CD1c-positive myeloid dendritic cell (primary cell): ENCODE measurements around the gene PARVB.
"Not testable (repeated sequence)": the region's sequence is repeated elsewhere in the genome, so short reads cannot be mapped to it uniquely, and the experiment has no call there.

Experiments used
- DNase-seq: peaks from one replicate; pipeline ENCODE4 v3.0.0-alpha.2; 2016; ENCODE audit errors: extremely low spot score

PARVB gene

DNA sequence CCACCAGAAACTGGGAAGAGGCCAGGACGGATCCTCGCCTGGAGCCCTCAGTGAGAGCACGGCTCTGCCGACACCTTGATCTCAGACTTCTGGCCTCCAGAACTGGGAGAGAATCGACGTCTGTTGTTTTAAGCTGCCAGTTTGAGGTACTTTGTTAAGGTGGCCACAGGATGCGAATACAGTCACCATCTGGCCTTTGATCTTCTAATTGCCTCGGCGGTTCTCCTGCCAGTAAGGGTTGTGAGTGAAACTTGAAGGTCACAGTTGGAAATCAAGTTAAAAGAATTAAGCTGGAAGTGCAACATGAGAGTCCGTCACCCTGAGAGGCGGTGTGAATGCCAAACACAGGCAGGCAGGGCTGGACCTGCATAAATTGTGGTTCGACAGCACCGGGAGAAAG, 27.9 kb downstream of the PARVB start:
- DNase-seq, result no peak

DNA sequence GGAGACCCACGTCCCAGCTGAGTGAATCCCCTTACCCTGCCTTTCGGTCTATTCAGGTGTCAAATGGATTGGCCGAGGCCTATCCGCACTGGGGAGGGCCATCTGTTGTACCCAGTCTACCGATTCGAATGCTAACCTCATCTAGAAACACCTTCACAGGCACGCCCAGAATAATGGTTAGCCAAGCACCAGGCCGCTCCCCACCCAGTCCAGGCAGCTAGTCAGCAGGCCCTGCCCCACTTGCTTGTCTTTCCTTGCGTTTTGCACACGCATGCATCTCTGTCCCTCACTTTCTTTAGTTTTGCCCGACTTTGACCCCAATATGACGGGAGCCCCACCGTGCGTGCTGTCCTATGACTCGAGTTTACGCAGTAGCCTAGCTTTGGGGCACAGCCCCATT, 31.7 kb downstream of the PARVB start:
- DNase-seq, result no peak

DNA sequence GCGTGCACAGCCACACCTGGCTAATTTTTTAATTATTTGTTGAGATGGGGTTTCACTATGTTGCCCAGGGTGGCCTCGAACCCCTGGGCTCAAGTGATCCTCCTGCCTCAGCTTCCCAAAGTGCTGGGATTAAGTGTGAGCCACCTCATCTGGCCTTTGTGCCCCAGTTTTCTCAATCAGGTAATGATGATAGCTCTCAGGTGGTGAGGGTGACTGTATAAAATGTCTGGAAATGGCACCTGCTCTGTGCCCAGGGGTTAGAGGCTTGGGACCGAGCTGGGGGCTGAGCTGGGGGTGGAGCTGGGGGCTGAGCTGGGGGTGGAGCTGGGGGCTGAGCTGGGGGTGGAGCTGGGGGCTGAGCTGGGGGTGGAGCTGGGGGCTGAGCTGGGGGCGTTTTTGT, 32.5 kb downstream of the PARVB start:
- DNase-seq, result not testable (repeated sequence)

DNA sequence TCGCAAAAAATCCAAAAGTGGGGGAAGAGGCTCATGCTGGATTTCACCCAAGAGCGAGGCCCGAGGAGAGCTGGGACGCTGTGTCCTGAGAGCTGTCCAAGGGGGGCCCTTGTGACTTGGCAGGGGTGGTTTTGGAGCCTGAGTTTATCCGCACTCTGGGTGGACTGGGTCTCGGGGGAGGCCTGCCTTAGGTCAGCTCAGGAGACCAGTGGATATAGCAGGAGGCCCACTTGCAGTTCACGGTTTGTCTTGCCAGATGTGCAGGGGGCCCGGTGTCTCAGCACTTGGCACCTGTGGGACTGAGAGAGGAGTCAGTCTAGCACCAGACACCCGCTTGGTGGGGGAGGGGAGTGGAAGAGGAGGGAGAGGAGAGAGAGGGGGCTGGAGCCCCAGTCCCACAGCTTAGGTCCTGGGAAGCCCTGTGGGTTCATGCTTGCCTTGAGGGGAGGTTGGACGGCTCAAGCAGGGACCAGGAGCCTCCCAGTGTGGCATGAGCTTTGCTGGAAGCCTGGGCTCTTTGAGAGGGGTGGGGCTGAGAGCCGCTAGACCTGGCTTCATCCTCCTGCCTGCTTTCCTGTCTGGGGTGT, 33.4 kb downstream of the PARVB start:
- DNase-seq, result no peak

DNA sequence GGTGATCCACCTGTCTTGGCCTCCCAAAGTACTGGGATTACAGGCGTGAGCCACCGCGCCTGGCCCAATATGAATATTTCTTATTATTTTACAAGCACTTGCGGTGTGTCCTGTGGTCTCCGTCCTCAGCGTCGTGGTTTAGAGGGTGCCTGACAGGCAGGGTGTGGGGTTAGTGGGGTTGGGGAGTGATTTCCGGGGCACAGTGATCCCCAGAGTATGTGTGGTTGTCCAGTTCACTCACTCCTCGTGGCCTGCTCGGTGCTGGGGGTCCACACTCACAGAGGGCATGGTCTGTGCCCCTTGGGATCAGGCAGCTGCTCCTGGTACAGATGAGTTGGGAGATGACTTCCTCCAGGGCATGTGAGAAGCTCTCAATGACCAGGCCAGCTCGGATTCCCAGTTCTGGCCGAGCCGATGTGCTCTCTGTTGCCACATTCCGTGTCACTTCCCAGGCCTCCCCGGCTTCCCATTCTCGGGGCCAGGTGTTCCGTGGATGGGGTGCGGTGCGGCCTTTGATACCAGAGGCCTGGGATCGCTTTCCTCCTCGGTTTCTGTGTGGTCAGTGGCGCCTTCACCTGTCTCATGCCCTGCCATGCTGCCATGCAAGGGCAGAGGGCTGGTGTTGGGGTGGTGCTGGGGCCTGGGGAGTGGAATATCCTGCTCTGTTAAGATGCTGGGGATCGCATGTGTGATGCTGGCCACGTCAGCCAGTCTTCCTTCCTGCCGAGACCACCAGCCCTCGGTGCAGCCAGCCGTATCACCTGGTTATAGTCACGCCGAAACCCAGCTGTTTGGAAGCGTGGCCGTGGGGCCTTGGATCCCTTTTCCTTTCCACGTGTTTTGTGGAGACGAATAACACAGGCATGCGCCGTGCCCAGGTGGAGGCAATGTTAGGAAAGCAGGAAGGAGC, 39.6 kb downstream of the PARVB start:
- DNase-seq, result no peak

DNA sequence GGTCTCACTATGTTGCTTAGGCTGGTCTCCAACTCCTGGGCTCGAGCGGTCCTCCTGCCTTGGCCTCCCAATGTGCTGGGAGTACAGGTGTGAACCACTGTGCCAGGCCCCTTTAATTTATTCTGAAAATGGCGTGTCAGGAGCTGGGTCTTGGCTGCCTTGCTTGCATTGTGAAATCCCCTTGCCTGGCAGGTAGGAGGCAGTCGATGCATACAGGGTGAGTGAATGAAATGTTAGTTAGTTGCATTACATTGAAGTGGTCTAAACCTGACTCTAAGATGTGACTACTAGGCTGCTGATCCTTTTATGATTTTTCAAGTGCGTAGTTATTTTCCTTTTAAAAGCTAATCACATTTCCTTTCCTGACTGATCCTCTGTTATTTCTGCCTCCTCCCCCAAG, 42.9 kb downstream of the PARVB start:
- DNase-seq, result no peak

DNA sequence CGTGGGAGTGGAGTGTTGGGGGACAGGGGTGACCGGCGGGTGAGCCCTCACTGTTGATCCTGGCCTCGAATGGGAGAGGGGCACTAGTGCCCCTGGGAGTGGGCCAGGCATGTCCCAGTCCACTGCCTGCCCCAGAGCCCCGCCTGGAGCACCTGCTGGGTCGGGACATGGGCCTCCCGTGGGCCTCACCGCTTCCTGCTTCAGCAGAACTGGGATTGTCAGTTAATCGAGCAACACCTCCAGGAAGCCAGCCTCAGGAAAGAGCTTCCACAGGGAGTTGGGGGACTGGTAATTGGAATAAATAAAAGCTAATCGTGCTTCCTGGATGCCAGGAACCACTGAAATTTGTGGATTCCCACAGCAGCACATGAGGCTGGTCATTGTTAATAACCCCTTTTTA, 43.8 kb downstream of the PARVB start:
- DNase-seq, result no peak

DNA sequence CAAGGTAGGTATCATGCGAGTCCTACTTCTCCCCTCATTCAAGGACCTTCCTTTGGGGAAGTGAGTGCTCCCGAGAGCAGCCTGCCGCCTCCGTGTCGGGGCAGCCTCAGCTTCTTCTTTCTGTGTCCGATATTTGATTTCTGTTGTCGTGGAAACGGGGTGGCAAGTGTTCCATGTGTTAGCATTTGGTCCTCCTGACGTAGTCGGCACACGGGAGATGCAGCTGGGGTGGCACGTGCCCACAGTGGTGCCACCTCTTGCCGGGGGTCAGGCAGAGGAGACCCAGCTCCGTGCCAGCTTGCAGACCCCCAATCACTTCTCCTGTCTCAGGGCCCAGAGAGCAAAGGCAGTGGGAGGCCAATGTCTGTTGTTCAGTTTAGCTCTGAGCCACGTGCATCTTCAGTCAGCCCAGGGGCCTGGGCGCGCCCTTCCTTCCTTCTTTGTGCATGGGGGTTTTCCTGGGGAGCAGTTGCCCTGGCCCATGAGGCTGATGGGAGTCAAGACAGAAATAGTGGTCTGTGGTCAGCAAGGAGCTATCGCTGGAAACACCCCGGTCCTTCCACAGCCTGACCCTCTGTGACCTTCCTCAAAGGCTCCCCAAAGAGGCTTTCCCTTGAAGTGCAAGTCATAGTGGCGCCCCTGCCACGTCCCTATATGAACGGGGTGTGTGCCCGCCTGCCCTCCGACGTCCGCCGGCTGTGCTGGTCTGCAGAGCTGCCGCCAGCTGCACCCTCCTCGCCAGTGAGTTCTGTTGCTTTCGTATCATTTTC, 44.5 kb downstream of the PARVB start:
- peak; percentile 95 for DNase-seq

DNA sequence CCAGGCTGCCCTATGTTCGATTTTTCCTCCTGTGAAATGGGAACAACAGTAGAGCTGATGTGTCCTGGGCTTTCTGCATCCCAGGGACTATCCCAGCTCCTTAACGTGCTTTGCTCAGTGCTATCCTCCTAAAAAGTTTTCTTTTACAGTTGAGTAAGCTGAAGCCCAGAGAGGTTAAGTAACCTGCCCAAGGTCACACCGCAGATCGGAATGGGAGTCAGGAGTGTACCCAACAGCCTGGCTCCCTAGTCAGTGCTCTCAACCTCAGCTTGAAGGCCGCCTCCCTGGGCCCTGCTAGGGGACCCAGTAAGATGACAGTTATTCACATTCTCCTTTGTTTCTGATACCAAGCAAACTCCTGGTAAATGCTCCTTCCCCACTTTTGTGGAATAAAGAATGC, 45.9 kb downstream of the PARVB start:
- DNase-seq, result no peak

DNA sequence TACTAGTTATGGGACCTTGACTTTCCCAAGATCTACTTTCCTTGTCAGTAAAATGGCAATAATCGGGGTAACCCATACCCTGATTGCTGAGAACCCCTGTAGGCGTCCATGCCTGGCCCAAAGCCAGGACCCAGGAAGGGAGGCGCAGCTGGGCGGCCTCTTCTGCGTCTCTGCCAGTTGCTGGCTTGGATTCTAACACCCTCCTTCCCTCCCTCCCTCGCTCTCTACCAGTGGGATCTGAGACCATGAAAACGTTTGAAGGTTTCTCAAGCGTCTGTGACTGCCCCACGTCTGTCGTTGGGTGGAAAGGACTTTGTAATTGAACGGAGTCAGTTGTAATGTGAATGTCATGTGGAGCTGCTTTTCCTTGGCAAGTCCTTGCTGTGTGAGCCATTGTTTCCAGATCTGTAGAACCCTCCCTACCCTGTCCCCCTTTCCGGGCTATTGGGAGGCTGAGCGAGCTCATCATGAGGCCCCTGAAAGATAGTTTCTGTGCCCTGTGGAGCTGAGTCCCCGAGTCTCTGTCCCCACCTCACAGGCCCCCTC, 47.8 kb downstream of the PARVB start:
- DNase-seq, result no peak

DNA sequence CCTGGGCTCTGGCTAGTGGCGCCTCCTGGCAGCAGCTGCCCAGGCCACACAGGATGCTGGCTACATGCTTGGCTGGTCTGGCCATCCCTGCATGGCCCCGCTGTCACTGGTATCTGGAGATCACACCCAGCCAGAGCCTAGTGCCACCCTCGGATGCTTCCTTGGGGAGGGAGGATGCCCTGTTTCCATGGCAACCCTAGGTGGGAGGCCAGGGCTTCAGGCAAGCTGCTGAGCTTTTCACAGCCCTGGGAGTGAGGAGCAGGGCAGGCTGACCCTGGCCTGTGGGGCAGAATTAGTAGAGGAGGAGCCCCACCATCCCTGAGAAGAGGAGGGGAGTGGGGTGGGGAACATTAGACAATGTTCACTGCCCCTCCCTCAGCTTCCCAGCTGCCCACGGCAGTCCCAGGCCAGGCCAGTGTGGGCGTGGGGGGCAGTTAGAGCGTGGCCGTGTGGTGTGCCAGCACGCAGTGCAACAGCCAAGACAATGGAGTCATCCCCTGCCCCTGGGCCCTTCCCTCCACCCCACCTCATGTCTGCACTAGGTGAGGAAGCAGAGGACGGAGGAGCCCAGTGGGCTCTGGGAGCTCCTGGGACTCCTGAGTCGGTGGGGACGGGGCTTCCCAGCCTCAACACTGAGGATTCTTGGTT, 50.4 kb downstream of the PARVB start:
- no peak for DNase-seq

DNA sequence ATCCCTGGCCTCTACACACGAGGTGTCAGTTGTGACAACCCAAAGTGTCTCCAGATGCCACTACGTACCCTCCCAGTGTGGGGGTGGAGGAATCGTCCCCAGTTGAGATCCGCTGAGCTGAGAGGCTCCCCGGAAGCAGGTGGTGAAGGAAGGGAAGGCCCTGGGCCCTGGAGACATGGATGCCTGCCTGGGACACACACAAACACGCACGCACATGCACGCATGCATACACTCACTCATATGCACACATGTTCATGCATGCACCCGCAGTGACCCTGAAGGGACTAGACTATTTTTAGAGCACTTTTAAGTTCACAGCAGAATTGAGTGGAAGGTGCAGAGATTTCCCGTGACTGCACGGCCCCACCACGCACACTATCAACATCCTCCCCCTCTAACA, 50.9 kb downstream of the PARVB start:
- DNase-seq, result no peak

DNA sequence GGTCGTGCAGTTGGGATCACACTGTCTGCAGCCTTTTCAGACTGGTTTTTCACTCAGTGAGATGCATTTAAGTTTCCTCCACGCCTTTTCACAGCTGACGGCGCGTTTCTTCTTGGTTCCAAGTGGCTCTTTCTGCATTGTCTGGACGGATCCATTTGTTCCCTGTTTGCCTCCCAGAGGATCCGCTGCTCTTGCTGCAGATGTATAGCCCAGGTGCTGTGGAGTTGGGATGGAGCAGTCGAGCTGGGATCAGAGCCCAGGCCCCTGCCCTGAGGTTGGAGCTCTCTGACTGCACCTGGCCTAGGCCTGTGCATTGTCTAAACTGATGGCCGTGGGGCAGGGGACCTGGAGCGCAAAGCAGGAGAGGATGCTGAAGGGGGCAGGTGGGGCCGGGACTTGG, 51.6 kb downstream of the PARVB start:
- DNase-seq, result no peak

DNA sequence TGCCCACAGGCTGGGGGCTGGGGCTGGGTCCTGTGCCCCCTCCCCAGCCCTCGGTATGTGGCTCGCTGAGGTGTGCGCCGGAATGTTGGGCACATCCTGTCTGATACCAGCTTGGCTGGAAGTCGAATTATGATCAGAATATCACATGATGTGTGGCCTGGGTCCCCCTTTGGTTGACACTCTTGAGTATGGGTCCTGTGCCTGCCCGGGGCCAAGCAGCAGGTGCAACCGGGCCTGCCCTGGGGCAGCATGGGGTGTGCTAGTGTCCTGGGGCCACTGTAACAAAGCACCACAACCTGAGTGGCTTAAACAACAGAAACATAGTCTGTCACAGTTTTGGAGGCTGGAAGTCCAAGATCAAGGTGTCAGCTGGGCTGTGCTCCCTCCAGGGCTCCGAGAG, 52.7 kb downstream of the PARVB start:
- DNase-seq, result no peak

DNA sequence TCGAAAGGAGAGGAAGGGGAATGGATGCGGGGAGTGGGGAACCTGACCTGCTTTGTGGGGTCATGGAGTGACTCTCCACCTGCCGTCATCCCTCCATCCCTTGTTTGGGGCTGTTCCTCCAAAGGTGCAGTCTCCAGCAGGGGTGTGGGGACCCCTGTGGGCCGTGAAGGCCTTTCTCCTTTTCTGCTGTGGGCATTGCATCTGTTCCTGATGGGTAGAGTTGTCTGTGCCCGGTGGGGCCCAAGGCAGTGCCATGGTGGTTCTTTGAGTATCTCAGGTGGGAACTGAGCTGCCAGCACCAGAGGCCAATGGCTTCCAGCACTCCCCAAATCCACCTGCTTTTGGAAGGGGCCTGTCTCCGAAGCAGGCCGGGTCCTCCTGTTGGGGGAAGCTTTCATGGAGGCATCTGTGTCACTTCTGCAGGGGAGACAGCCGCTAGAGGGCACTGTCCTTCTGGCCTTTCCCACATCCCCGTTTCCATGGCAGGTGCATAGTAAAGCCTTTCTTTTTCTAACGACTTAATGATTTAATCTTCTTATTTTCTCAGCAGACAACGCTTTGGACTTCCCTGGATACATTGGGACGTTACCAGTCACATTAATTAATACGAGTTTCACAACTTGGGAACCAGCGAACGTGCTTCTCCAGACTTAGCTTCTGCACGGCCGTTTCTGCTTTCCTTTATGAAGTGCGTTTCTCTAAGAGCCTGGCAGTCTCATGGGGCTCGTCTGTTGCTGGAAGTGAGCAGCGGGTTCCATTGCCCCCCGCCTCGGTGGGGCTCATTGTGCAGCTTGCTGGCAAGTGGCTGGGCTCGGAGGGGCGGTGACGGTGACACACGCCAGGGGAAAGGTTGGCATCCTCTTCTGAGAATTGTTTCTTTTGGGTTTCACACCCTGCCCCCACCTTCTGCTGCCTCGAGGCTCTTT, 57.1 kb downstream of the PARVB start:
- peak; percentile 64 for DNase-seq

DNA sequence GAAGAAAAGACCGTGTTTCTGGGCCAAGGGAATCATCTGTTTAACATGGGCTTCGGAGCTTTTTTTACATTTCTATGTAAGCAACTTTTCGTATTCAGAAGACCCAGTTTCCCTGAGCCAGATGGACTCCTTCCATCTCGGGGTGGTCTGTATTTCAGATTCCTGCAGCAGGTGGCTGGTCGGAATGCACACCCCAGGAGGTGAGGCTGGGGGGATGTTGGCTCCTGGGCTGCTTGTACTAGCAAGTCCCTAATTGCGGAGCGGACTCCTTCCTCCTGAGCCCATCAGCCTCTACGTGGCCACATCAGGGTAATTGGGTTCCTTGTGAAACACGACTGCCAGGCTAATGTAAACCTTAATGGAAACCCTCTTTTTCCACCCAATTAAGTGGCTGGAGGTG, 58.7 kb downstream of the PARVB start:
- DNase-seq, result no peak

DNA sequence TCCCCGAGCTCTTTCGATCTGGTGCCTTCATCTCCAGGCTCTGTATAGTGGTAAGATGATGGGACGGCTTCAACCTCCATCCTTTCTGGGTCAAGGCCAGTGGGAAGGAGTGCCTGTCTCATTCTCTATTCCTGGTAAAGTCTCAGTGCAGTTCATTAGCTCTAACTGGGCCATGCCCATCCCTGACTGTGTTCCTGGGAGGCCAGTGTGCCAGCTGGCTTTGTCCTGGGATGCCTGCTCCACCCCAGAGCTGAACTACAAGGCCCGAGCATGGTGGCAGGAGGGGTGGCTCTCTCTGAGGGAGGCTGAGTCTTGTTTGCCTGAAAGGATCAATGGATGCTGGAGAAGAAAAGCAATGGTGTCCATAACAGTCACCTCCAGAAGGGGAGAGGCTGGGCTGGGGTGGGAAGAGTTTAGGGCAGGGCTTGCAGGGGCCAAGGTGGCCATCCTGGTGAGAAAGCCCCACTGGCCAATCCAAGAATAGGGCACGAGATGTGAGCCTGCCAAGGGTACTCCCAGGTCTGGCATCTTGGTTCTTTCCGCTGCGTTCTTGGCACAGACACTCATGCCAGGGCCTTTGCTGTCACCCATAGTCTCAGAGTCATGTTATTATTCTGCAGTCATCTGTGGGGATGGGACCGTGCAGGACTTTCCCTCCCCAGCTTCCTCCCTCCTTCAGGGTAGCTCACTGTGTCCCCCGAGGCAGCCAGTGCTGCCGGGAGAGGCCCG, 60.1 kb downstream of the PARVB start:
- DNase-seq, result no peak

DNA sequence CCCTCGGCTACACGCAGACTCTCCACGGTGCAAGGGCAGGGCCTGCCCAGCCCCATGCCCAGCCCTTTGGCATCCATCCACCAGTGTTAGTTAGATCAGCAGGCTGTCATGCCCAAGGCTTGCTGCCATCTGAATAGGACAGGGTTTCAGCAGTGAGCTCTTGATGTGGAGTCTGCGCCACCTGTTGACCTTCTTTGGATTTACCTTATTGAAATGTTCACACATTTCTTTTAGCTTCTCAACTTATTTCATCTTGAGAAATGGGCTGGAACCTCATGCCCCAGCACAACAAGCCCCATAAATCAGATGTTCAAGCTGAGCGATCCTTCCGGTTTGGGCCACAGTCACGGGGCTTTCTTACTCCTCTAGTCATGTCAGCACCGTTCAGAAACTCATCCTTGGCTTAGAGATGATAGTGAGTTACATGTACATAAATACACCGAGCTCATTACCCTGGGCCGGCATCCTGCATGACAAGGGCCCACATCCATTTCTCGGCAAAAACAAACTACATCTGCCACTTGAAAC, 61.7 kb downstream of the PARVB start:
- DNase-seq, result peak; percentile 31

DNA sequence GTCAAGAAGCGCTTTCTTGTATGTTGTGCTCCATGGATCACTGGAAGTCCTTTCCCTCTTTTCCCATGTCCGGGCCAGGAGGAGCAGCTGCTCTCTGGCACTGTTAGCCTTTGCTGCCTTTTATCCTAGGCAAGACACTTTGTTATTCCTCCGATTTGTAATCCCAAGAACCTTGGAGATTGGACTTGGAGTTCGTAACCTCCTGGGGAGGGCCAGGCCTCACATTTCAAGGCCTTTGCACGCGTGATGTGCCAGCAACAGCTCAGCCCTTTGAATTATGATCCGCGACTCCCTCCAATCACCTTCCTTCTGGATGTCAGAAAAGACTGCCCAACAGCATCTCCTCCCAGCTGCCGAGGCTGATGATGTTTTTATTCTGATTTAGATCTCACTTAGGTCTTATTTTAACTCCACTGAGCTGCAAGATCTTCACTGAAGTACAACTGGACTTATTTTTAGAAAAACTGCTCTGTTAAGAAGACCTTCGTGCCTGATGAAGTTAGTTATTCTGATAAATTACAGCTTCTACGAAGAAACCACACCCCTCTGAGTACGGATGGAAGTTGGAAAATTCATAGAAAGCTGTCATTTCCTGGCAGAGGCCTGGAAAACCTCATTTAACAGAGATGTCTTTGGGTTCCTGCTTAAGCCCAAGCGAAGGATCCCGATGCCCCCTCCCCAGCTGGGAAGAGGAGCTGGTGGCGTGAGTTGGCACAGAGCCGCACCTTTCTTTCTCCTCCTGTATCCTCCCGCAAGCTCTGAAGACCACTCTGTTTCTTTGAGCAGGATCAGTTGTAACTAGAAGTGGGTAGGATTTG, 62.4 kb downstream of the PARVB start:
- DNase-seq, result no peak
